GM23338 (cell line): ENCODE measurements around the gene LRFN3. TPM values are rescaled to one million over a fixed set of nuclear protein-coding genes. Genes with fewer than 3 reads are reported as not detected.

ENCODE experiments used
- ATAC-seq: fragments of 200-7000 bp; cut with Tn5 transposase; 3 replicates; pipeline ENCODE4 v1.9.1; 2020
- DNase-seq: peaks from one replicate; pipeline ENCODE4 v3.0.0-alpha.2; 2015; ENCODE audit warnings: low spot score
- H2AFZ ChIP-seq: fragments of 200-600 bp; sonication (generic); 2 replicates; pipeline ENCODE4 v1.8.0; 2016; ENCODE audit warnings: antibody characterized with exemption, mild to moderate bottlenecking, moderate library complexity
- H3F3A ChIP-seq: fragments of 200-600 bp; sonication (generic); replicated peaks from 2 replicates; pipeline ENCODE4 v1.8.0; 2017; ENCODE audit warnings: antibody characterized with exemption, mixed run types, low read depth
- H3K27ac ChIP-seq: fragments of 200-600 bp; sonication (generic); 2 replicates; pipeline ENCODE4 v1.6.1; 2016; ENCODE audit warnings: low read depth
- H3K27me3 ChIP-seq: fragments of 200-600 bp; sonication (generic); 2 replicates; pipeline ENCODE4 v1.8.0; 2016; ENCODE audit warnings: mild to moderate bottlenecking, mixed run types, moderate library complexity; ENCODE audit not compliant: insufficient read depth
- H3K36me3 ChIP-seq: fragments of 200-600 bp; sonication (generic); 2 replicates; pipeline ENCODE4 v1.8.0; 2016; ENCODE audit warnings: mild to moderate bottlenecking; ENCODE audit not compliant: insufficient read depth
- H3K4me1 ChIP-seq: fragments of 200-600 bp; sonication (generic); 2 replicates; pipeline ENCODE4 v1.8.0; 2016; ENCODE audit warnings: mild to moderate bottlenecking, moderate library complexity; ENCODE audit not compliant: insufficient read depth
- H3K4me2 ChIP-seq: fragments of 200-600 bp; sonication (generic); 2 replicates; pipeline ENCODE4 v1.7.1; 2017; ENCODE audit warnings: mixed run types
- H3K4me3 ChIP-seq: fragments of 200-600 bp; sonication (generic); 2 replicates; pipeline ENCODE4 v1.6.1; 2016; ENCODE audit warnings: mixed run types
- H3K79me2 ChIP-seq: fragments of 200-600 bp; sonication (generic); replicated peaks from 2 replicates; pipeline ENCODE4 v1.8.0; 2017; ENCODE audit warnings: mild to moderate bottlenecking; ENCODE audit not compliant: insufficient read depth
- H3K9me2 ChIP-seq: fragments of 200-600 bp; sonication (generic); 2 replicates; pipeline ENCODE4 v1.8.0; 2017; ENCODE audit not compliant: insufficient read depth
- H4K20me1 ChIP-seq: fragments of 200-600 bp; sonication (generic); replicated peaks from 2 replicates; pipeline ENCODE4 v1.8.0; 2017; ENCODE audit warnings: mild to moderate bottlenecking; ENCODE audit not compliant: insufficient read depth
- H3K27ac Mint-ChIP-seq: 2 replicates; pipeline ENCODE4 v1.8.0; 2020; ENCODE audit warnings: inconsistent platforms, mild to moderate bottlenecking, moderate library complexity, mixed read lengths
- H3K27me3 Mint-ChIP-seq: 3 replicates; pipeline ENCODE4 v1.8.0; 2022; ENCODE audit warnings: low read depth, mild to moderate bottlenecking, moderate library complexity, mixed read lengths, inconsistent platforms; ENCODE audit not compliant: insufficient read depth, poor library complexity
- H3K36me3 Mint-ChIP-seq: 3 replicates; pipeline ENCODE4 v1.8.0; 2021; ENCODE audit warnings: low read depth, mild to moderate bottlenecking, inconsistent platforms, moderate library complexity, mixed read lengths
- H3K4me1 Mint-ChIP-seq: 3 replicates; pipeline ENCODE4 v1.8.0; 2020; ENCODE audit warnings: mild to moderate bottlenecking, inconsistent platforms, mixed read lengths
- H3K4me3 Mint-ChIP-seq: 3 replicates; pipeline ENCODE4 v1.8.0; 2021; ENCODE audit warnings: moderate library complexity, mild to moderate bottlenecking, inconsistent platforms, mixed read lengths
- H3K9me3 Mint-ChIP-seq: 3 replicates; pipeline ENCODE4 v1.8.0; 2020; ENCODE audit warnings: moderate library complexity, mild to moderate bottlenecking, inconsistent platforms, mixed read lengths
- CREB1 ChIP-seq: fragments of 250-450 bp; sonication (Bioruptor Pico); IDR thresholded peaks from 2 replicates; pipeline ENCODE4 v1.5.0; 2020; ENCODE audit warnings: low read depth, mild to moderate bottlenecking, moderate library complexity
- EZH2 ChIP-seq: fragments of 200-600 bp; sonication (generic); IDR thresholded peaks from one replicate; pipeline ENCODE4 v1.8.0; 2017; ENCODE audit warnings: antibody characterized with exemption, mild to moderate bottlenecking, low read depth; ENCODE audit not compliant: unreplicated experiment
- EZH2phosphoT487 ChIP-seq: fragments of 200-600 bp; sonication (generic); IDR thresholded peaks from one replicate; pipeline ENCODE4 v1.8.1; 2018; ENCODE audit warnings: antibody characterized with exemption; ENCODE audit not compliant: unreplicated experiment
- JUNB ChIP-seq: IDR thresholded peaks from one replicate; pipeline ENCODE4 v1.6.1; 2016; ENCODE audit warnings: antibody characterized with exemption; ENCODE audit not compliant: unreplicated experiment
- NANOG ChIP-seq: IDR thresholded peaks from 2 replicates; pipeline ENCODE4 v1.6.1; 2016; ENCODE audit warnings: antibody characterized with exemption, borderline replicate concordance
- POLR2AphosphoS5 ChIP-seq: IDR thresholded peaks from 2 replicates; pipeline ENCODE4 v1.6.1; 2016; ENCODE audit warnings: antibody characterized with exemption, low read depth
- REST ChIP-seq: IDR thresholded peaks from one replicate; pipeline ENCODE4 v1.6.1; 2018; ENCODE audit warnings: antibody characterized with exemption; ENCODE audit not compliant: unreplicated experiment
- STAT1 ChIP-seq: IDR thresholded peaks from one replicate; pipeline ENCODE4 v1.6.1; 2016; ENCODE audit warnings: antibody characterized with exemption; ENCODE audit not compliant: unreplicated experiment
- ZNF114 ChIP-seq: fragments of 250-450 bp; sonication (Bioruptor Pico); IDR thresholded peaks from 2 replicates; pipeline ENCODE4 v1.5.0; 2020; ENCODE audit warnings: mild to moderate bottlenecking, moderate library complexity
- polyA plus RNA-seq: library from polyadenylated mRNA; unstranded; fragments of >200 nt; fragmentation: Nextera tagmentation; extraction: Ambion mirVana; gene quantifications from 2 replicates; pipeline ENCODE4 v1.2.1, GENCODE V29; 2016
- total RNA-seq: library from RNA; depleted of rRNA; stranded (reverse); fragments of >200 nt; shearing (Covaris generic); gene quantifications from 2 replicates; pipeline ENCODE4 v1.2.3, GENCODE V29; 2014
- TF ChIP-seq, protein P1 (sequence below): fragments of 250-450 bp; sonication (Bioruptor Pico); IDR thresholded peaks from 2 replicates; pipeline ENCODE4 v1.5.0; 2020; ENCODE audit warnings: mild to moderate bottlenecking, moderate library complexity

Gene LRFN3
- total and polyA plus RNA-seq, 2 experiments from 2014 or later: 5.8 to 15.1 TPM

DNA sequence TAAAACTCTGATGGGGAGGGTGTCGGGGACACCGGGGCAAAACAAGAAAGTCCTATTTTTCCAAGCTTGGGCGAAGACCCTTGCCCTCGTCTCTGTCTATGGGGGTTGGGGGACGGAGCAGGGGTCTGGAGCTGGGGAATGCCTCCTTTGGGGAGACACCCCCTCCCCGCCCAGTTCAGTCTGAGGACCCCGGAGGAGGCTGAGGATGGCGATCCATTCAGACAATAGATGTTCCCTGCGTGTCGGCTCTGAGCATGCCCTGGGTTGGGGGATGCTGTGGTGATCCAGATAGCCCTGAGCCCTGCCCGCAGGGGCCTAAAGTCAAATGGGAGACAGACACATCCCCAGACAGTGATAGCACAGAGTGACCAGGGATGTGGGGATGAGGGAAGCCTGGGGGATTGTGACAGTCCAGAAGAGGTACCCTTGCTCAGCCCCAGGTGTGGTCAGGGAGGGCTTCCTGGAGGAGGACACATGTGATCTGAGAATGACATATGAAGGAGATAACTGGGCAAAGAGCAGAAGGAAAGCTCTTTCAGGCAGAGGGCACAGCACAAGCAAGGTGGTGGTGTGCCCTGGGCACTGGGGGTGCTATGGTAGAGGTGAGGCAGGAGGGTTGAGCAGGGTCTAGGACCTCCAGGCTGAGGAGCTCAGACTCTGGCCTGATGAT is 9.1 kb downstream of the LRFN3 start (continued):
- TF ChIP-seq REST: no peak

GRCh38 chr19:35946203-35946602 is 10.0 kb downstream of the LRFN3 start:
- DNase-seq: no peak
- no peak for ATAC-seq
- Histone ChIP-seq H3K9me2 (no peaks in the 10 kb centered on the region), H3K4me3 (no peak overlapping the region), H3K79me2 (no peaks in the 10 kb centered on the region), H3K4me2 (no peak overlapping the region), H3F3A (0 out of 2 replicates have a peak, but pooled peaks cover 6% of the 10 kb centered on the region), H3K36me3 (no peaks in the 10 kb centered on the region), H3K4me1 (no peaks in the 10 kb centered on the region), H3K27me3 (no peaks in the 10 kb centered on the region), H4K20me1 (peaks cover 5% of the 10 kb centered on the region; the same call in 1 of the 2 replicates), H3K27ac (no peak overlapping the region), H2AFZ (no peak overlapping the region)
- H3K36me3 Mint-ChIP-seq: peaks cover 13% of the 10 kb centered on the region
- no peak overlapping the region for H3K27ac Mint-ChIP-seq
- H3K9me3 Mint-ChIP-seq: no peaks in the 10 kb centered on the region; the same call in 1 of the 3 replicates
- H3K27me3 Mint-ChIP-seq: peaks cover 10% of the 10 kb centered on the region
- peaks cover 8% of the 10 kb centered on the region; the same call in 2 of the 3 replicates for H3K4me1 Mint-ChIP-seq
- H3K4me3 Mint-ChIP-seq: no peak overlapping the region
- no peak for TF ChIP-seq REST
- TF ChIP-seq, protein P1, sequence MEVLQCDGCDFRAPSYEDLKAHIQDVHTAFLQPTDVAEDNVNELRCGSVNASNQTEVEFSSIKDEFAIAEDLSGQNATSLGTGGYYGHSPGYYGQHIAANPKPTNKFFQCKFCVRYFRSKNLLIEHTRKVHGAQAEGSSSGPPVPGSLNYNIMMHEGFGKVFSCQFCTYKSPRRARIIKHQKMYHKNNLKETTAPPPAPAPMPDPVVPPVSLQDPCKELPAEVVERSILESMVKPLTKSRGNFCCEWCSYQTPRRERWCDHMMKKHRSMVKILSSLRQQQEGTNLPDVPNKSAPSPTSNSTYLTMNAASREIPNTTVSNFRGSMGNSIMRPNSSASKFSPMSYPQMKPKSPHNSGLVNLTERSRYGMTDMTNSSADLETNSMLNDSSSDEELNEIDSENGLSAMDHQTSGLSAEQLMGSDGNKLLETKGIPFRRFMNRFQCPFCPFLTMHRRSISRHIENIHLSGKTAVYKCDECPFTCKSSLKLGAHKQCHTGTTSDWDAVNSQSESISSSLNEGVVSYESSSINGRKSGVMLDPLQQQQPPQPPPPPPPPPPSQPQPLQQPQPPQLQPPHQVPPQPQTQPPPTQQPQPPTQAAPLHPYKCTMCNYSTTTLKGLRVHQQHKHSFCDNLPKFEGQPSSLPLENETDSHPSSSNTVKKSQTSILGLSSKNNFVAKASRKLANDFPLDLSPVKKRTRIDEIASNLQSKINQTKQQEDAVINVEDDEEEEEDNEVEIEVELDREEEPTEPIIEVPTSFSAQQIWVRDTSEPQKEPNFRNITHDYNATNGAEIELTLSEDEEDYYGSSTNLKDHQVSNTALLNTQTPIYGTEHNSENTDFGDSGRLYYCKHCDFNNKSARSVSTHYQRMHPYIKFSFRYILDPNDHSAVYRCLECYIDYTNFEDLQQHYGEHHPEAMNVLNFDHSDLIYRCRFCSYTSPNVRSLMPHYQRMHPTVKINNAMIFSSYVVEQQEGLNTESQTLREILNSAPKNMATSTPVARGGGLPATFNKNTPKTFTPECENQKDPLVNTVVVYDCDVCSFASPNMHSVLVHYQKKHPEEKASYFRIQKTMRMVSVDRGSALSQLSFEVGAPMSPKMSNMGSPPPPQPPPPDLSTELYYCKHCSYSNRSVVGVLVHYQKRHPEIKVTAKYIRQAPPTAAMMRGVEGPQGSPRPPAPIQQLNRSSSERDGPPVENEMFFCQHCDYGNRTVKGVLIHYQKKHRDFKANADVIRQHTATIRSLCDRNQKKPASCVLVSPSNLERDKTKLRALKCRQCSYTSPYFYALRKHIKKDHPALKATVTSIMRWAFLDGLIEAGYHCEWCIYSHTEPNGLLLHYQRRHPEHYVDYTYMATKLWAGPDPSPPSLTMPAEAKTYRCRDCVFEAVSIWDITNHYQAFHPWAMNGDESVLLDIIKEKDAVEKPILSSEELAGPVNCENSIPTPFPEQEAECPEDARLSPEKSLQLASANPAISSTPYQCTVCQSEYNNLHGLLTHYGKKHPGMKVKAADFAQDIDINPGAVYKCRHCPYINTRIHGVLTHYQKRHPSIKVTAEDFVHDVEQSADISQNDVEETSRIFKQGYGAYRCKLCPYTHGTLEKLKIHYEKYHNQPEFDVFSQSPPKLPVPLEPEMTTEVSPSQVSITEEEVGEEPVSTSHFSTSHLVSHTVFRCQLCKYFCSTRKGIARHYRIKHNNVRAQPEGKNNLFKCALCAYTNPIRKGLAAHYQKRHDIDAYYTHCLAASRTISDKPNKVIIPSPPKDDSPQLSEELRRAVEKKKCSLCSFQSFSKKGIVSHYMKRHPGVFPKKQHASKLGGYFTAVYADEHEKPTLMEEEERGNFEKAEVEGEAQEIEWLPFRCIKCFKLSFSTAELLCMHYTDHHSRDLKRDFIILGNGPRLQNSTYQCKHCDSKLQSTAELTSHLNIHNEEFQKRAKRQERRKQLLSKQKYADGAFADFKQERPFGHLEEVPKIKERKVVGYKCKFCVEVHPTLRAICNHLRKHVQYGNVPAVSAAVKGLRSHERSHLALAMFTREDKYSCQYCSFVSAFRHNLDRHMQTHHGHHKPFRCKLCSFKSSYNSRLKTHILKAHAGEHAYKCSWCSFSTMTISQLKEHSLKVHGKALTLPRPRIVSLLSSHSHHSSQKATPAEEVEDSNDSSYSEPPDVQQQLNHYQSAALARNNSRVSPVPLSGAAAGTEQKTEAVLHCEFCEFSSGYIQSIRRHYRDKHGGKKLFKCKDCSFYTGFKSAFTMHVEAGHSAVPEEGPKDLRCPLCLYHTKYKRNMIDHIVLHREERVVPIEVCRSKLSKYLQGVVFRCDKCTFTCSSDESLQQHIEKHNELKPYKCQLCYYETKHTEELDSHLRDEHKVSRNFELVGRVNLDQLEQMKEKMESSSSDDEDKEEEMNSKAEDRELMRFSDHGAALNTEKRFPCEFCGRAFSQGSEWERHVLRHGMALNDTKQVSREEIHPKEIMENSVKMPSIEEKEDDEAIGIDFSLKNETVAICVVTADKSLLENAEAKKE (CRISPR knock-in tag): no peak
- no peak for TF ChIP-seq JUNB
- no peak for TF ChIP-seq STAT1
- no peak for TF ChIP-seq NANOG
- no peak for TF ChIP-seq ZNF114 (CRISPR knock-in tag)
- no peak for TF ChIP-seq CREB1 (CRISPR knock-in tag)
- no peak for TF ChIP-seq EZH2phosphoT487
- no peak for TF ChIP-seq EZH2
- no peak for TF ChIP-seq POLR2AphosphoS5
